ENCODE results near the gene CROCC2.

GRCh38 chr2:240983996-240984498 lies 77.9 kb downstream of the CROCC2 start:
- no peak for TF ChIP-seq CTCF (IDR thresholded peaks at IDR 0.05; ENCODE audit: insufficient read depth, low read length, poor library complexity, severe bottlenecking)
- no peak for TF ChIP-seq EZH2phosphoT487 (conservative IDR thresholded peaks at IDR 0.05; ENCODE audit: low read length)
